ENCODE measurements around the gene KIF26B.

DNA sequence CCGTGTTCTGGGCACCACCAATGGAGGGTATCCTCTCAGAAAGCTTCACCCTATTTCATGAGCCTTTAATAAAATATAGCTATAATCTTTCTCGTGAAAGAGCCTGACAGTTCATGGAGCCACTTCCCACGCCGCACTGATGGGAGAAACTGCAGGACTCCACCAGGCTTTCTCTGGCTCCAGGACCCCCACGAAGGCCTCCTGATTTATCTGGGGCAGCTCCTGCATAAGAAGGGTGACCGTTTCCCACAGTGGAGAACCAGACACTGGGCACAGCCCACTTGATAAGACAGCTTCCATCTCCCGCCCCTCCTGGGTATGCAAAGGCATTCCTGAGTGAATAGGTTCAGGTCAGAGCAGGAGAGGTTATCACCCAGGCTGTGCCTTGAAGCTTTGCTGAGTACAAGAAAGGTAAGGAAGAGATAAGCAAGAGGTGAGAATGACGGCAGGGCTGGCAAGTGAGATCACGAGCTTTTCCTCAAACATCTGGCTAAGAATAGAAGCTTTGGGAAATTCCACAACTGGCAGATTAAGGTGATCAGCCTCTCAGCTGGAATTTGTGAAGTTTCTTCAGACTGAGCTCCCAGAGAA, 499.8 kb downstream of the KIF26B start:
- TF ChIP-seq ZNF274 (IDR thresholded peaks at IDR 0.05; ENCODE audit: low read depth, low read length) (no peak), SUZ12 (IDR thresholded peaks at IDR 0.05; ENCODE audit: extremely low read depth, insufficient read depth, insufficient read length) (no peak), YY1 (IDR thresholded peaks at IDR 0.05; ENCODE audit: insufficient read depth, insufficient read length) (no peak)

All from NT2/D1 (cell line).